HTERT RPE-1 (cell line): ENCODE results near the gene S100A4.
"Not testable (repeated sequence)": the region's sequence is repeated elsewhere in the genome, so short reads cannot be mapped to it uniquely, and the experiment has no call there.

Experiments
- in situ Hi-C: fragments of 300-500 bp; cut with MboI; formaldehyde crosslinking; loops from 4 replicates; pipeline ENCODE4 v1.14.3; 2020; ENCODE audit warnings: low sequenced_read_pairs

Gene S100A4

GRCh38 chr1:153567621-153568366 is 22.2 kb upstream of the S100A4 start:
- in situ Hi-C loops: no loop called here

DNA sequence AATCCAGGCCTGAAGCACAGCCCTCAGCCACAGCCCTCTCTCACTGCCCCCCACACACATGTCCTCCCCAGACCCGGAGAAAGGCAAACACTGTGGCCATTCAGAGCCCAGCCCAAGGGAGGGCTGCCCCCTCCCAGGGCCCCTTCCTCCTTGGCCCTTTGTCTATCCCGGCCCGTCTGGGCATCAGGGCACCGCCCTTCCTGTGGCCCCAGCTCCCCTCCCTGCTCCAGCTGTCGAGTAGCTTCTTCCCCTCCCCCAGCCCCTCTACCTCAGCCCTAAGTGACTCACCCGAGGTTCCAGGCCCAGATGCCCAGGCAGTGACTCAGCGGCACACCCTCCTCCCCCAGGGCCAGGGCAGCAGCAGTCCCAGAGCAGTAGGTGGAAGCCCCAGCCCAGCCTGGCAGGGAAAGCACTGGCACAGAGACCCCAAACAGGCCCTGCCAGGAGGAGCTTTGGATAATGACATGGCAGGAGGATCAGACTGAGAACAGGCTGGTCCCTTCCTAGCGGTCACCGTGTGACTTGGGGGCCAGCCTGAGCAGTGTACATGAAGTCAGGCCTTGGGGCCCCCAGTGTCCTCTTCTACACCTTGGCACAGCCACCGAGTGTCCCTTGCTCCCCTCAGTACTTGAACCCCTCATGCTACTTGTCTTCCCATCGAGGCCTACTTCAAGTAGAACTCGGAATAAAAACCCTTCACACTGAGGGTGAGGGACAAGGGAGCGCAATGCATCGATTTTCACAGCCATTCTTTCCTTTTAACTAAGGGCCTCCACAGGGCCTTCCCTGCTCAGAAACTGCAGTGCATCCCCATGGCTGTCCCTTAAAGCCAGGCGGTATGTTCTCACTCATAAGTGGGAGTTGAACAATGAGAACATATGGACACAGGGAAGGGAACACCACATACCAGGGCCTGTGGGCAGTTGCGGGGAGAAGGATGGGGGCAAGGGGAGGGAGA is 21.1 kb upstream of the S100A4 start:
- in situ Hi-C loops: no loop called here

DNA sequence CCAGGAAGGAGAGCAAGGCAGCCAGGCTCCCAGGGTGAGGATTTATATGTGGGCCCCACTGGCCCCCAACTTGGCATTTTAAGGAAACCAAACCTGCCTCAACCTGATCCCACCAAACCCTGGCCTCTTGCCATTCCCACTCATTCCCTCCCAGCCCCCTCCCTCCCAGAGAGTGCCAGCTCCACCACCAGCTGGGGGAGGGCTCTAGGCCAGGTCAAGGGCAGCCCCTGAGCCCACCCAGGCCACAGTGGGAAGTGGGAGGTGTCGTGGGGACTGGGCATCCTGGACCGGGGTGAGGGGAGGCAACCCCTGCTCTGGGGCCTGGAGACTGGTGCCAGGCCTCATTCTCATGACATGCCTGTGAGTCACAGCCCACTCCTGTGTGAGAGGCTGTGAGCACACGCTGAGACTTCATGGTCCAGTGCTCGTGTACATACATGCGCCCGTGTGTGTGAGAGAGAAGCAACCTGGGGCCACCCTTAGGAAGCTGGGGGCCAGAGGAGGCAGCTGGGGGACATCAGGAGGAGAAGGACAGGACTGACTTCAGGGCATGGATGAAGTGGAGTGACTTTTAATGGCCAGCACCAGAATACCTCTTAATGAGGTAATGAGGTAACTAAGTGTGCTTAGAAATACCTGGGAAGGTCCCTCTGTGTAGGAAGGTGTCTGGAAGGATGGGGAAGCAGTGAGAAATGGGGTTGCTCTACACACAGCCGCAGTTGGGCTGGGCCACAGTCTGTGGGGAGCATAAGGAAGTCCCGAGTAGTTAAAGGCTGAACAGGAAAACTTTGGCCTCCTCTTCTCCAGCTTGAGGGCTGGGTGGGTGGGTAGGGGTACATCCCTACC is 20.1 kb upstream of the S100A4 start, which contains the start of gene S100A2:
TSS of gene S100A2 (minus strand) at position 316 of the 846 bp plus-strand sequence. CDS start 1,967 bp downstream, outside the sequence.
- in situ Hi-C loops: no loop called here

- in situ Hi-C loops: no loop called here
Measured at GRCh38 chr1:153563991-153564390, 18.4 kb upstream of the S100A4 start.

- in situ Hi-C loops: no loop called here
Measured at GRCh38 chr1:153563483-153563901, 17.9 kb upstream of the S100A4 start.

DNA sequence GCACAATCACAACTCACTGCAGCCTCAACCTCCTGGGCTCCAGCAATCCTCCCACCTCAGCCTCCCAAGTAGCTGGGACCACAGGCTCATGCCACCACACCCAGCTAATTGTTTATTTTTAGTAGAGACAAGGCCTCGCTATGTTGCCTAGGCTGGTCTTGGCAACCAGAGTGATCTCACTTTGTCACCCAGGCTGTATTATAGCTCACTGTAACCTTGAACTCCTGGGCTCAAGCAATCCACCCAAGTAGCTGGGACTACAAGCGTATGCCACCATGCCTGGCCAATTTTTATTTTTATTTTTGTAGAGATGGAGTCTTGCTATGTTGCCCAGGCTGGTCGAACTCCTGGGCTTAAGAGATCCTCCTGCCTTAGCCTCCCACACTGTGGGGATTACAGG is 16.4 kb upstream of the S100A4 start:
- in situ Hi-C loops: not testable (repeated sequence)

GRCh38 chr1:153561466-153561985 is 15.9 kb upstream of the S100A4 start:
- in situ Hi-C loops: no loop called here

- in situ Hi-C loops: no loop called here
Measured at GRCh38 chr1:153560771-153561465, 15.3 kb upstream of the S100A4 start.

- in situ Hi-C loops: no loop called here
Measured at GRCh38 chr1:153560241-153560640, 14.6 kb upstream of the S100A4 start.

GRCh38 chr1:153557877-153558276 is 12.3 kb upstream of the S100A4 start:
- in situ Hi-C loops: no loop called here

DNA sequence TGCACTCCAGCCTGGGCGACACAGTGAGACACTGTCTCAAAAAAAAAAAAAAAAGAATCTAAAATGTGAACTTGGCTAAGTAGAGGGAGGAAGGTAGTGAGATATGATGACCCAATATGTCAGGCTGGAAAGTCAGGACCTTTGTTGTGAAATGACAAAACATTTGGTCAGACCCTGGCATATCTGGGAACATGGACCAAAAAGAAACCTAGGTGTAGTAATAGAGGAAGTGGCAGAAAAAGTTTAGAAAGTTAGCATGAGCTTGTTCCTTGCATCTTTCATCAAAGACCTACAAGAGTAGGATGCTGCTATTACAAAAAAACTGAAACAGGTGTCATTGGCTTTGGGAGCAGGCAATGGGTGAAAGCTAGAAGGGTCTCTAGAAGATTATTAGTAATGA is 10.7 kb upstream of the S100A4 start:
- in situ Hi-C loops: no loop called here

DNA sequence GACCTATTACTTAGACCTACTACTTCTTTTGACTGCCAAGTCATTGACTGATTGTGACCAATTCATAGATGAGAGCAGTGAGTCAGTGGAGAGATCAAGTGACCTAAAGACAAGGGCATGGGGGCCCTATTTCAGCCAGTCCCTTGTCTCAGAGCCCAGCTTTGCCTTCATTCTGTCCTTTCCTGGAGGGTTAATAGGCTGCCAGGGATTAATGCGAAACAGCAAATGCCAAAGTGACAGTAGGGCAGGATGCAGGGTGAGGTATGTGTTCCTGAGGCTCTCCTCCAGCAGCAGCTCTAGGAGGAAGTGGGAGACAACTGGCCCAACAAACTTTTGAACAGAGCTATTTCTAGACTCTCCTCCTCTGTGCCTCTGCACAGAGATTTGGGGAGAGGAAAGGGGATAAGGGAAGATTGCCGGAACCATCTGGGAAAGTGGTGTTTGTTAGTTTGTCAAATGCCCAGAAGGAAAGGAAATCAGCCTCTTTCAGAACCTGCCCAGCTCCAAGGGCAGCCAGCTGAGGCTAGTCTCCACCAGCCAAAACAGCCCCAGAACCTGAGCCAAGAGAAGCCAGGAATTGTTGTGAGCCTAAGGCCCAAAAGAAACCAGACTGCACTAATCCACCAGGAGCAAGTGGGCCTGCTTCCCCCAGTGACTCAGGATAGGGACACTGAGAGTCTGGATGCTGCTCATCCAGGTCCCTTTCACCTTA is 8.4 kb upstream of the S100A4 start:
- in situ Hi-C loops: no loop called here

GRCh38 chr1:153553096-153553495 is 7.5 kb upstream of the S100A4 start:
- in situ Hi-C loops: no loop called here

DNA sequence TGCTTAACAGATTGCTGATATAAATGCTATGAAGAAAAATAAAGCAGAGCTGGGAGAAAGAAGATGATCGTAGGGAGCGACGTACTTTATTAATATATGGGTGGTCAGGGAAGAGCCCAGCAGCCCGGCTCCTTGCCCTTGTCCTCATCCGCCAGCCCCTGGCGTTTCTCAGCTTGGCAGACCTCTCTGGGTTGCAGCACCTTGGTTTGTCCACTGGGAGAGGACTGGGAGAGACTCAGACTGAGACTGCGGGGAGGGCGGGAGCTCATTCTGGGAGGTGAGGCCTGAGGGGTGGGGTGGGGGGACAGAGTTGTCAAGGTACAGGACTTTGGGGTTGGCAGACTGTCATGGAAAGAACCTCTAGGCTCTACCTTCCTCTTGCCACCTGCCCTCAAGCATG is 6.7 kb upstream of the S100A4 start:
- in situ Hi-C loops: no loop called here

DNA sequence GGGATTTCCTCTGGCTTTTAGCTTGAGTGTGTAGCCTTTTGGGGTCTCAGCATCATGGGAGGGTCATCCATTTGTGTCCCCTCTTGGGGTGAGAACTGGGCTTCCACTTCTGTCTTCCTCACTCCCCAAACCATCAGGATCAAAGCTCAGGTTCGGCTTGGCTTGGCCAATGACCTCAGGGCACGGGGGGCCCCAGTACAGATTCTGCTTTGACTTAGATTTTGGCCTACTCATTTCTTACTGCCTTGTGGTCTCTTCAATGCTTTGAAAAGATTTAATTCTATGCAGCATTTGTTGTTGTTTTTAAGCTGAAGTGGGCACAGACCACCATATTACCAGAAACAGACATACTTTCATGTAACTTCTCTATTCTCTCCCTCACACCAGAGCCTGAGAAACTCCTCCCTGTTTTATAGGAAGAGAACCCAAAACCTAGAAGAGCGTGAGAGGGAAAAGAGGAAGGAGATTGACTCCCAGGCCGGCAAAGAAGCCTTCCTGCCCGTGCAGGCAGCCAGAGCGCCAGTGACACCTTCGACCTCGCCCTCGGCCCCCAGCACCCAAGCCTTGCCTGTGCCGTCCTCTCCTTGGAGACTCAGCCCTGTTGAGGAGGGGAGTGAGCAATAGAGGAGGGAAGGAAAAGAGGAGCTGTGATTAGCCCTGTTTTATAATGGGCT is 5.4 kb upstream of the S100A4 start:
- in situ Hi-C loops: no loop called here

- in situ Hi-C loops: no loop called here
Measured at GRCh38 chr1:153550398-153550758, 4.8 kb upstream of the S100A4 start.

- in situ Hi-C loops: no loop called here
Measured at GRCh38 chr1:153549741-153550397, 4.3 kb upstream of the S100A4 start.
